OCI-LY3 (cell line): ENCODE results near the gene LUC7L3.

ENCODE experiments used
- H2AFZ ChIP-seq: fragments of 200-600, 300-600 bp; shearing (Covaris generic); 2 replicates; pipeline ENCODE4 v1.6.0; 2014; ENCODE audit warnings: antibody characterized with exemption, low read depth, low read length
- H3K27ac ChIP-seq: fragments of 200-600, 300-600 bp; sonication (generic); 2 replicates; pipeline ENCODE4 v1.5.1; 2014; ENCODE audit warnings: mild to moderate bottlenecking, low read length, moderate library complexity, mixed read lengths
- H3K27me3 ChIP-seq: fragments of 200-600, 300-600 bp; sonication (generic); 2 replicates; pipeline ENCODE4 v1.6.1; 2014; ENCODE audit warnings: low read depth, low read length, mixed read lengths
- H3K36me3 ChIP-seq: fragments of 200-600, 300-600 bp; sonication (generic); replicated peaks from 2 replicates; pipeline ENCODE3; 2014; ENCODE audit warnings: low read depth, low read length, mixed read lengths
- H3K4me1 ChIP-seq: fragments of 300-600, 200-600 bp; sonication (generic); 2 replicates; pipeline ENCODE4 v1.6.1; 2014; ENCODE audit warnings: low read length, mixed read lengths
- H3K4me2 ChIP-seq: fragments of 200-600, 300-600 bp; sonication (generic); 2 replicates; pipeline ENCODE4 v1.6.1; 2014; ENCODE audit warnings: low read length, mixed read lengths
- H3K4me3 ChIP-seq: fragments of 300-600, 200-600 bp; sonication (generic); 2 replicates; pipeline ENCODE4 v1.5.1; 2014; ENCODE audit warnings: antibody characterized with exemption, mild to moderate bottlenecking, low read length, moderate library complexity
- H3K79me2 ChIP-seq: fragments of 300-600, 200-600 bp; shearing (Covaris generic); 2 replicates; pipeline ENCODE4 v1.6.1; 2014; ENCODE audit warnings: mild to moderate bottlenecking, low read length, mixed read lengths
- H3K9ac ChIP-seq: fragments of 300-600, 200-600 bp; shearing (Covaris generic); 2 replicates; pipeline ENCODE4 v1.6.0; 2014; ENCODE audit warnings: mild to moderate bottlenecking, low read length, moderate library complexity
- H3K9me3 ChIP-seq: fragments of 200-600, 300-600 bp; shearing (Covaris generic); 2 replicates; pipeline ENCODE4 v1.6.1; 2014; ENCODE audit warnings: low read length, mixed read lengths; ENCODE audit not compliant: insufficient read depth
- H4K20me1 ChIP-seq: fragments of 200-600, 300-600 bp; sonication (generic); 2 replicates; pipeline ENCODE4 v1.6.1; 2016; ENCODE audit warnings: low read length, mixed read lengths; ENCODE audit not compliant: insufficient read depth
- CTCF ChIP-seq: fragments of 200-600, 300-600 bp; sonication (generic); IDR thresholded peaks from 2 replicates; pipeline ENCODE4 v1.5.1; 2014; ENCODE audit warnings: antibody characterized with exemption, low read length, low read depth
- EZH2phosphoT487 ChIP-seq: fragments of 200-600 bp; shearing (Covaris generic); IDR thresholded peaks from 2 replicates; pipeline ENCODE4 v1.6.1; 2018; ENCODE audit warnings: antibody characterized with exemption, mixed run types, low read depth

Gene LUC7L3

GRCh38 chr17:50745631-50746030 is 26.2 kb downstream of the LUC7L3 start:
- Histone ChIP-seq H3K4me1 (no peaks in the 10 kb centered on the region), H3K27ac (no peak overlapping the region), H3K9me3 (no peaks in the 10 kb centered on the region), H2AFZ (no peak overlapping the region), H4K20me1 (no peaks in the 10 kb centered on the region), H3K36me3 (peaks cover 84% of the 10 kb centered on the region), H3K9ac (no peak overlapping the region), H3K27me3 (no peaks in the 10 kb centered on the region), H3K4me2 (no peak overlapping the region), H3K4me3 (no peak overlapping the region), H3K79me2 (peaks cover 28% of the 10 kb centered on the region)
- TF ChIP-seq EZH2phosphoT487: no peak

- Histone ChIP-seq H3K79me2 (peaks cover 19% of the 10 kb centered on the region), H3K9ac (no peak overlapping the region)
- TF ChIP-seq CTCF (no peak), EZH2phosphoT487 (no peak)
These were observed 29.8 kb downstream of the LUC7L3 start for GRCh38 chr17:50749245-50749644.

GRCh38 chr17:50754521-50754920 is 35.1 kb downstream of the LUC7L3 start:
- no peak overlapping the region for H2AFZ ChIP-seq
- H3K9ac ChIP-seq: no peak overlapping the region
- no peaks in the 10 kb centered on the region for H3K9me3 ChIP-seq
- TF ChIP-seq EZH2phosphoT487 (no peak), CTCF (no peak)
- no peaks in the 10 kb centered on the region for H3K27me3 ChIP-seq
- no peak overlapping the region for H3K4me3 ChIP-seq
- H3K4me1 ChIP-seq: no peaks in the 10 kb centered on the region
- no peaks in the 10 kb centered on the region for H4K20me1 ChIP-seq
- H3K4me2 ChIP-seq: no peak overlapping the region
- peaks cover 46% of the 10 kb centered on the region for H3K36me3 ChIP-seq
- 0 out of 2 replicates have a peak, but pooled peaks cover 4% of the 10 kb centered on the region for H3K79me2 ChIP-seq
- no peak overlapping the region for H3K27ac ChIP-seq

More at GRCh38 chr17:50749245-50749644, 29.8 kb downstream of the LUC7L3 start:
- Histone ChIP-seq H4K20me1 (no peaks in the 10 kb centered on the region), H2AFZ (no peak overlapping the region), H3K36me3 (peaks cover 80% of the 10 kb centered on the region), H3K27me3 (no peaks in the 10 kb centered on the region), H3K4me3 (no peak overlapping the region), H3K4me2 (no peak overlapping the region), H3K9me3 (no peaks in the 10 kb centered on the region), H3K4me1 (no peaks in the 10 kb centered on the region), H3K27ac (no peak overlapping the region)

- no peaks in the 10 kb centered on the region for H3K9me3 ChIP-seq
- no peaks in the 10 kb centered on the region for H3K79me2 ChIP-seq
- TF ChIP-seq EZH2phosphoT487 (no peak), CTCF (no peak)
- no peak overlapping the region for H3K27ac ChIP-seq
- H2AFZ ChIP-seq: no peak overlapping the region
- peaks cover 8% of the 10 kb centered on the region for H3K4me1 ChIP-seq
- H3K36me3 ChIP-seq: peaks cover 16% of the 10 kb centered on the region
- no peaks in the 10 kb centered on the region for H4K20me1 ChIP-seq
- H3K4me2 ChIP-seq: no peak overlapping the region
- no peaks in the 10 kb centered on the region for H3K27me3 ChIP-seq
- H3K4me3 ChIP-seq: no peak overlapping the region
- H3K9ac ChIP-seq: no peak overlapping the region
These were observed 39.1 kb downstream of the LUC7L3 start for GRCh38 chr17:50758524-50758923.
